ENCODE measurements around the gene THAP7. TPM values are rescaled to one million over a fixed set of nuclear protein-coding genes. Genes with fewer than 3 reads are reported as not detected.

The THAP7 gene
- total and polyA plus RNA-seq, 2 of the 13 experiments (the other 11 are each of a cell fraction or from before 2014, with no cell fraction given), result 13.0 to 25.5 TPM

DNA sequence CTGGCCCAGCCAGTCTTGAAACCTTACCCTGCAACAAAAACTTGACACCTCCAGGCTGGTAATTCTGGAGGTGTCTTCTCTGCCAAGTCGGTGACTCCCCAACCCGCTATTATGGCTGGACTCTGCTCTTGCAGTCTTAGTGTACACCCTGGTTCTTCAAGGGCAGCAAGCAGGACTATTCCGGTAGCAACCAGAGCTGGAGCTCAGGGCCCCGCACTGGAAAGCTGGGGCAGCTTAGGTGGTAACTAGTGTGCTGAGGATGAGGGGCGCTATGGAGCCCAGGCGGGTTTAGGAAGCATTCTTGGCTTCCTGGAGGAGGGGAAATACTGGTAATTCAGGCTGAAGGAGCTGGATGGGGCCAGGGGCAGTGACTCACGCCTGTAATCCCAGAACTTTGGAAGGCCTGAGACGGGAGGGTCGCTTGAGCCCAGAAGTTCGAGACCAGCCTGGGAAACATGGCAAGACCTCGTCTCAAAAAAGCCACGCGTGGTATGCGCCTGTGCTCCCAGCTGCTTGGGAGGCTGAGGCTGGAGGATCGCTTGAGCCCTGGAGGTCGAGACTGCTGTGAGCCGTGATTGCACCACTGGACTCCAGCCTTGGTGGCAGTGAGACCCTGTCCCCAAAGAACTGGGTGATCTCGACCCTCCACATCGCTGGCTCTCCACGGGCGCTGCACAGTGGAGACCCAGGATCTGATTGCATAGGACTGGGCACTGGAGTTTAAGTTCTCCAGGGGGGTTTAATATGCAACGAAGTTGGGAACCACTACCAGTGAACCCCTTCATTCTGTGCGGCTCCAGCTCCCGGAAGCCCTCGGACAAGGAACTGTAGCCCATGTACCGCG is 45.4 kb downstream of the THAP7 start (continued):
- TF ChIP-seq ZNF557 (CRISPR knock-in tag; IDR thresholded peaks at IDR 0.05), result peak; percentile 84; the same call in 1 of the 2 replicates
- TF ChIP-seq JUND (CRISPR knock-in tag; IDR thresholded peaks at IDR 0.05), result peak; percentile 48; the same call in 1 of the 2 replicates
- no peak for TF ChIP-seq ZNF83 (CRISPR knock-in tag; IDR thresholded peaks at IDR 0.05; ENCODE audit: borderline replicate concordance)
- peak; percentile 62 for TF ChIP-seq ZSCAN20 (CRISPR knock-in tag; IDR thresholded peaks at IDR 0.05; ENCODE audit: borderline replicate concordance)
- no peak for TF ChIP-seq BORCS8-MEF2B (CRISPR knock-in tag; IDR thresholded peaks at IDR 0.05)
- TF ChIP-seq HNF4G (IDR thresholded peaks at IDR 0.05; ENCODE audit: borderline replicate concordance, low read depth, low read length), result no peak
- no peak for TF ChIP-seq HNF4G (CRISPR knock-in tag; IDR thresholded peaks at IDR 0.05; ENCODE audit: borderline replicate concordance, low read depth)
- no peak for TF ChIP-seq KMT2B (CRISPR knock-in tag; IDR thresholded peaks at IDR 0.05)
- no peak for TF ChIP-seq CBFB (CRISPR knock-in tag; IDR thresholded peaks at IDR 0.05)
- TF ChIP-seq, protein P1, sequence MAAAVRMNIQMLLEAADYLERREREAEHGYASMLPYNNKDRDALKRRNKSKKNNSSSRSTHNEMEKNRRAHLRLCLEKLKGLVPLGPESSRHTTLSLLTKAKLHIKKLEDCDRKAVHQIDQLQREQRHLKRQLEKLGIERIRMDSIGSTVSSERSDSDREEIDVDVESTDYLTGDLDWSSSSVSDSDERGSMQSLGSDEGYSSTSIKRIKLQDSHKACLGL (CRISPR knock-in tag; IDR thresholded peaks at IDR 0.05), result no peak
- TF ChIP-seq FOSL2 (CRISPR knock-in tag; IDR thresholded peaks at IDR 0.05), result peak; percentile 51
- no peak for TF ChIP-seq ZNF552 (CRISPR knock-in tag; IDR thresholded peaks at IDR 0.05; ENCODE audit: borderline replicate concordance)
- TF ChIP-seq, protein P2, sequence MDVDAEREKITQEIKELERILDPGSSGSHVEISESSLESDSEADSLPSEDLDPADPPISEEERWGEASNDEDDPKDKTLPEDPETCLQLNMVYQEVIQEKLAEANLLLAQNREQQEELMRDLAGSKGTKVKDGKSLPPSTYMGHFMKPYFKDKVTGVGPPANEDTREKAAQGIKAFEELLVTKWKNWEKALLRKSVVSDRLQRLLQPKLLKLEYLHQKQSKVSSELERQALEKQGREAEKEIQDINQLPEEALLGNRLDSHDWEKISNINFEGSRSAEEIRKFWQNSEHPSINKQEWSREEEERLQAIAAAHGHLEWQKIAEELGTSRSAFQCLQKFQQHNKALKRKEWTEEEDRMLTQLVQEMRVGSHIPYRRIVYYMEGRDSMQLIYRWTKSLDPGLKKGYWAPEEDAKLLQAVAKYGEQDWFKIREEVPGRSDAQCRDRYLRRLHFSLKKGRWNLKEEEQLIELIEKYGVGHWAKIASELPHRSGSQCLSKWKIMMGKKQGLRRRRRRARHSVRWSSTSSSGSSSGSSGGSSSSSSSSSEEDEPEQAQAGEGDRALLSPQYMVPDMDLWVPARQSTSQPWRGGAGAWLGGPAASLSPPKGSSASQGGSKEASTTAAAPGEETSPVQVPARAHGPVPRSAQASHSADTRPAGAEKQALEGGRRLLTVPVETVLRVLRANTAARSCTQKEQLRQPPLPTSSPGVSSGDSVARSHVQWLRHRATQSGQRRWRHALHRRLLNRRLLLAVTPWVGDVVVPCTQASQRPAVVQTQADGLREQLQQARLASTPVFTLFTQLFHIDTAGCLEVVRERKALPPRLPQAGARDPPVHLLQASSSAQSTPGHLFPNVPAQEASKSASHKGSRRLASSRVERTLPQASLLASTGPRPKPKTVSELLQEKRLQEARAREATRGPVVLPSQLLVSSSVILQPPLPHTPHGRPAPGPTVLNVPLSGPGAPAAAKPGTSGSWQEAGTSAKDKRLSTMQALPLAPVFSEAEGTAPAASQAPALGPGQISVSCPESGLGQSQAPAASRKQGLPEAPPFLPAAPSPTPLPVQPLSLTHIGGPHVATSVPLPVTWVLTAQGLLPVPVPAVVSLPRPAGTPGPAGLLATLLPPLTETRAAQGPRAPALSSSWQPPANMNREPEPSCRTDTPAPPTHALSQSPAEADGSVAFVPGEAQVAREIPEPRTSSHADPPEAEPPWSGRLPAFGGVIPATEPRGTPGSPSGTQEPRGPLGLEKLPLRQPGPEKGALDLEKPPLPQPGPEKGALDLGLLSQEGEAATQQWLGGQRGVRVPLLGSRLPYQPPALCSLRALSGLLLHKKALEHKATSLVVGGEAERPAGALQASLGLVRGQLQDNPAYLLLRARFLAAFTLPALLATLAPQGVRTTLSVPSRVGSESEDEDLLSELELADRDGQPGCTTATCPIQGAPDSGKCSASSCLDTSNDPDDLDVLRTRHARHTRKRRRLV (CRISPR knock-in tag; IDR thresholded peaks at IDR 0.05), result 0 out of 2 replicates have a peak, but pooled peaks have one; percentile 17
- peak; percentile 38; the same call in 1 of the 2 replicates for TF ChIP-seq GATAD2A (CRISPR knock-in tag; IDR thresholded peaks at IDR 0.05)
- TF ChIP-seq ZNF619 (CRISPR knock-in tag; IDR thresholded peaks at IDR 0.05), result 0 out of 2 replicates have a peak, but pooled peaks have one; percentile 0
- TF ChIP-seq SMARCE1 (IDR thresholded peaks at IDR 0.05; ENCODE audit: borderline replicate concordance), result no peak
- TF ChIP-seq CEBPB (IDR thresholded peaks at IDR 0.05; ENCODE audit: borderline replicate concordance, low read depth, low read length), result no peak
- TF ChIP-seq, protein P3, sequence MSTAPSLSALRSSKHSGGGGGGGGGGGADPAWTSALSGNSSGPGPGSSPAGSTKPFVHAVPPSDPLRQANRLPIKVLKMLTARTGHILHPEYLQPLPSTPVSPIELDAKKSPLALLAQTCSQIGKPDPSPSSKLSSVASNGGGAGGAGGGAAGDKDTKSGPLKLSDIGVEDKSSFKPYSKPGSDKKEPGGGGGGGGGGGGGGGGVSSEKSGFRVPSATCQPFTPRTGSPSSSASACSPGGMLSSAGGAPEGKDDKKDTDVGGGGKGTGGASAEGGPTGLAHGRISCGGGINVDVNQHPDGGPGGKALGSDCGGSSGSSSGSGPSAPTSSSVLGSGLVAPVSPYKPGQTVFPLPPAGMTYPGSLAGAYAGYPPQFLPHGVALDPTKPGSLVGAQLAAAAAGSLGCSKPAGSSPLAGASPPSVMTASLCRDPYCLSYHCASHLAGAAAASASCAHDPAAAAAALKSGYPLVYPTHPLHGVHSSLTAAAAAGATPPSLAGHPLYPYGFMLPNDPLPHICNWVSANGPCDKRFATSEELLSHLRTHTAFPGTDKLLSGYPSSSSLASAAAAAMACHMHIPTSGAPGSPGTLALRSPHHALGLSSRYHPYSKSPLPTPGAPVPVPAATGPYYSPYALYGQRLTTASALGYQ (CRISPR knock-in tag; IDR thresholded peaks at IDR 0.05), result peak; percentile 31; the same call in 1 of the 2 replicates
- TF ChIP-seq RFXAP (CRISPR knock-in tag; IDR thresholded peaks at IDR 0.05; ENCODE audit: borderline replicate concordance), result 0 out of 2 replicates have a peak, but pooled peaks have one; percentile 30
- TF ChIP-seq TP53 (CRISPR knock-in tag; conservative IDR thresholded peaks at IDR 0.05), result 0 out of 2 replicates have a peak, but pooled peaks have one; percentile 34
- TF ChIP-seq, protein P4, sequence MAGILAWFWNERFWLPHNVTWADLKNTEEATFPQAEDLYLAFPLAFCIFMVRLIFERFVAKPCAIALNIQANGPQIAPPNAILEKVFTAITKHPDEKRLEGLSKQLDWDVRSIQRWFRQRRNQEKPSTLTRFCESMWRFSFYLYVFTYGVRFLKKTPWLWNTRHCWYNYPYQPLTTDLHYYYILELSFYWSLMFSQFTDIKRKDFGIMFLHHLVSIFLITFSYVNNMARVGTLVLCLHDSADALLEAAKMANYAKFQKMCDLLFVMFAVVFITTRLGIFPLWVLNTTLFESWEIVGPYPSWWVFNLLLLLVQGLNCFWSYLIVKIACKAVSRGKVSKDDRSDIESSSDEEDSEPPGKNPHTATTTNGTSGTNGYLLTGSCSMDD (CRISPR knock-in tag; IDR thresholded peaks at IDR 0.05), result no peak
- no peak for TF ChIP-seq HHEX (CRISPR knock-in tag; IDR thresholded peaks at IDR 0.05)
- TF ChIP-seq MATR3 (CRISPR knock-in tag; IDR thresholded peaks at IDR 0.05), result no peak
